ENCODE measurements around the gene CYP51A1. TPM values are rescaled to one million over a fixed set of nuclear protein-coding genes. Genes with fewer than 3 reads are reported as not detected.

CYP51A1 gene
- polyA plus RNA-seq, 1 experiment: 9.1 TPM

DNA sequence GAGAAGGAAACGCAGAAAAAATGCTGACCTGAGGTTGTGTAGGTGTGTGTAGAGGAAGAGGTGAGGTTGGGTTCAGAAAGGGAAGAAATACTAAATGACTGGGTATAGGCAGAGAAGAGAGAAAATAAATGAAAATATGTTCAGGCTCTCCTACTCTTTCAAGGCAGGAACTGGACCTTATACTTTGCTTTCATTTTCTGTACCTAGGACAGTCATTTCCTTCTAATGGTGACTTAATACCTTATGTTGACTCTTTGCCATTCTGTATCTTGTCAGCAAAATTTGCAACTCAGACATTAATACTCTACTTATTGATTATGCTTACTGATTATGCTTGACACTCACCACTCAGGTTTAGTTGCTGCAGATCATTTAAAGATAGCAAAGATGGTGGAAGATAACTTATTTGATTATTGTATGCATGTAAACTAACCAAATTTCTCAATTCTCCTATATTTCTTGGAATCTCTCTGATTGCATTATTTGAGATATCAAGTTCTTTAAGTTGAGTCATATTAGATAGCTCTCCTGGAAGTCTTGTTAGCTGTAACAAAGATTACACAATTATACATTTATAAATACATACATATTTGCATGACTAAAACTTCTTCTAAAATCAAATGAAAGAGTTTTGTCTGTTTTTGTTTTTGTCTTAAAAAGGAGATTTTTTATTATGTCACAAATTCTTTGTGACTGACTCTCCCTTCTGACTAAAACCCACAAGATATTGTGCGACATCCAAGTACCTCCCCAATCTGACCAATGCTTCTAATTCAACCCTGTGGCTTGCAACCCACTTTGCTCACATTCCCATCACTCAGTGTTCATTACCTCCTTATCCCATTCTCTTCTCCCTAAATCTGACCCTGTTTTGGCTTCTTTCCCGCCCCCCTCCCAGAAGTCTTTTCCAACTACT is 24.6 kb upstream of the CYP51A1 start:
- Histone ChIP-seq H3K27me3 (ENCODE audit: control insufficient read depth, insufficient read depth, low read length) (no peaks in the 10 kb centered on the region), H3K4me3 (ENCODE audit: low read depth, low read length) (no peak overlapping the region), H3K9me3 (ENCODE audit: control insufficient read depth, insufficient read depth, low read length) (no peaks in the 10 kb centered on the region), H3K27ac (ENCODE audit: low read depth, low read length) (no peak overlapping the region)
- POLR2A ChIA-PET: no interaction called here
- peak; percentile 64 for DNase-seq (ENCODE audit: low read depth, low spot score)
- CTCF ChIA-PET: interaction anchor here (0.6 to 6.0 kb wide), 3 partner anchors 21 to 276 kb away, joined by 4 to 41 read pairs (median 4); partner anchors contain the start of gene LRRD1
- TF ChIP-seq, protein P1, sequence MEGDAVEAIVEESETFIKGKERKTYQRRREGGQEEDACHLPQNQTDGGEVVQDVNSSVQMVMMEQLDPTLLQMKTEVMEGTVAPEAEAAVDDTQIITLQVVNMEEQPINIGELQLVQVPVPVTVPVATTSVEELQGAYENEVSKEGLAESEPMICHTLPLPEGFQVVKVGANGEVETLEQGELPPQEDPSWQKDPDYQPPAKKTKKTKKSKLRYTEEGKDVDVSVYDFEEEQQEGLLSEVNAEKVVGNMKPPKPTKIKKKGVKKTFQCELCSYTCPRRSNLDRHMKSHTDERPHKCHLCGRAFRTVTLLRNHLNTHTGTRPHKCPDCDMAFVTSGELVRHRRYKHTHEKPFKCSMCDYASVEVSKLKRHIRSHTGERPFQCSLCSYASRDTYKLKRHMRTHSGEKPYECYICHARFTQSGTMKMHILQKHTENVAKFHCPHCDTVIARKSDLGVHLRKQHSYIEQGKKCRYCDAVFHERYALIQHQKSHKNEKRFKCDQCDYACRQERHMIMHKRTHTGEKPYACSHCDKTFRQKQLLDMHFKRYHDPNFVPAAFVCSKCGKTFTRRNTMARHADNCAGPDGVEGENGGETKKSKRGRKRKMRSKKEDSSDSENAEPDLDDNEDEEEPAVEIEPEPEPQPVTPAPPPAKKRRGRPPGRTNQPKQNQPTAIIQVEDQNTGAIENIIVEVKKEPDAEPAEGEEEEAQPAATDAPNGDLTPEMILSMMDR (IDR thresholded peaks at IDR 0.05; ENCODE audit: low read depth, low read length): no peak

DNA sequence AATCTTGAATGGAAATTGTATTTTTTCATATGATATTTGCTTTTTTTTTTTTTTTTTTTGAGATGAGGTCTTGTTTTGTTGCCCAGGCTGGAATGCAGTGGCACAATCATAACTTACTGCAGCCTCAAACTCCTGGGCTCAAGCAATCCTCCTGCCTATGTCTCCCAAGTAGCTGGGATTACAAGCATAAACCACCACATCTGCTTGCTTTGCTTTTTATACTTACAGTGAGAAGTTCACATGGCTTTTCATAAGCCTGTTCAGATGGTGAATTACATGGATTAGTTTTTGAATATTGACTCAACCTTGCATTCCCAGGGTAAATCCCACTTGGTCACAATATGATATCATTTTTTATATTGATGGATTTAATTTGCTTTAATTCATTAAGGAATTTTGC is 22.7 kb upstream of the CYP51A1 start:
- POLR2A ChIA-PET: no interaction called here
- Histone ChIP-seq H3K4me3 (ENCODE audit: low read depth, low read length) (no peak overlapping the region), H3K27ac (ENCODE audit: low read depth, low read length) (no peak overlapping the region), H3K9me3 (ENCODE audit: control insufficient read depth, insufficient read depth, low read length) (no peaks in the 10 kb centered on the region), H3K27me3 (ENCODE audit: control insufficient read depth, insufficient read depth, low read length) (no peaks in the 10 kb centered on the region)
- DNase-seq (ENCODE audit: low read depth, low spot score): no peak
- TF ChIP-seq, protein P1 (IDR thresholded peaks at IDR 0.05; ENCODE audit: low read depth, low read length): no peak
- CTCF ChIA-PET: interaction anchor here (0.7 kb wide), 2 partner anchors 19 to 23 kb away, joined by 4 to 8 read pairs; no protein-coding TSS in a partner anchor

DNA sequence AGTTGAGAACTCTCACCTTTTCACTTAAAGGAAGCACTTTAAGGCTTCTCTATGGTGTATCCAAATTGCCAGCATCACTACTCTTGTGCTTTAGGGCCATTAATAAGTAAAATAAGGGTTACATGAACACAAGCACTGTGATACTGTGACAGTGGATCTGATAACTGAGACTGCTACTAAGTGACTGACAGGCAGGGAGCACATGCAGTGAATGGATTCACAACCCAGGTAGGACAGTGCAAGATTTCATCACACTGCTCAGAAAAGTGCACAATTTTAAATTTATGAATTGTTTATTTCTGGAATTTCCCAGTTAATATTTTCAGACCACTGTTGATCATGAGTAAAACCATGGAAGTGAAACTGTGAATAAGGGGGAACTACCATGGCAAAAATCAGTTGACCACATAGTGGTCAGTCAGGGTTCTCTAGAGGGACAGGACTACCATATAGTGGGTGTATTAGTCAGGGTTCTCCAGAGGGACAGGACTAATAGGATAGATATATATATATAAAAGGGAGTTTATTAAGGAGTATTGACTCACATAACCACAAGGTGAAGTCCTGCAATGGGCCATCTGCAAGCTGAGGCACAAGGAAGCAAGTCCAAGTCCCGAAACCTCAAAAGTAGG is 20.9 kb upstream of the CYP51A1 start:
- ChIA-PET POLR2A (no interaction called here), CTCF (interaction anchor here (1.4 kb wide), 1 partner anchor 24 kb away, joined by 4 read pairs; the partner anchor contains the start of gene LRRD1)
- TF ChIP-seq, protein P1 (IDR thresholded peaks at IDR 0.05; ENCODE audit: low read depth, low read length): no peak
- no peaks in the 10 kb centered on the region for H3K27me3 ChIP-seq (ENCODE audit: control insufficient read depth, insufficient read depth, low read length)
- no peak overlapping the region for H3K27ac ChIP-seq (ENCODE audit: low read depth, low read length)
- no peaks in the 10 kb centered on the region for H3K9me3 ChIP-seq (ENCODE audit: control insufficient read depth, insufficient read depth, low read length)
- no peak overlapping the region for H3K4me3 ChIP-seq (ENCODE audit: low read depth, low read length)
- DNase-seq (ENCODE audit: low read depth, low spot score): no peak

DNA sequence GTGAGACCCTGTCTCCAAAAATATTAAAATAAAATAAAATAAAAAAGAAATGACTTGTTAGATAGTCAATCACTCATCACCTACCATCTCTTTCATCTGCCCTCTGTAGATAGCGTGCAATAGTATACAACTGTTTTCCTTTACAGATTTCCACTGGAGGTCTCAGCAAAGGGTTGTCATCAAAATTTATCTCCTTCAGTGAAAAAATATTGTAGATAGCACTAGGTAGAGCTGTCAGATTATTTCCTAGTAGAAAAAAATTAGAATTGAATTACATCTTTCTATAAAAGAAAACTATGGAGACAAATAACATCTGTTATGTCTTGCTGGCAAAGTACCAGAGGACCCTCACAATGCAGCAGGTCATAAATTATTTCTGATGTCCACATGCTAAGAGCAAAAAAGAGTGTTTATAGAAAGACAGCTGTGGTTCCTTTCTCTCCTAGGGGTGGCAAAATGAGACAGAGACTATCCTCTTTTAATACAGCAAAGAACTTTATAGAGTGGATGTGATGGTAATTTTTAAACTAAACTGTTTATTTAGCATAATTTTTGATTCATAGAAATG is 16.3 kb upstream of the CYP51A1 start:
- POLR2A ChIA-PET: no interaction called here
- no peak for DNase-seq (ENCODE audit: low read depth, low spot score)
- CTCF ChIA-PET: interaction anchor here (0.6 to 1.4 kb wide), 2 partner anchors 29 to 83 kb away, joined by 3 to 6 read pairs; partner anchors contain the start of gene LRRD1

More for the DNA sequence above, 16.3 kb upstream of the CYP51A1 start:
- H3K27me3 ChIP-seq (ENCODE audit: control insufficient read depth, insufficient read depth, low read length): no peaks in the 10 kb centered on the region
- no peak overlapping the region for H3K27ac ChIP-seq (ENCODE audit: low read depth, low read length)
- no peak overlapping the region for H3K4me3 ChIP-seq (ENCODE audit: low read depth, low read length)
- TF ChIP-seq, protein P1 (IDR thresholded peaks at IDR 0.05; ENCODE audit: low read depth, low read length): no peak
- H3K9me3 ChIP-seq (ENCODE audit: control insufficient read depth, insufficient read depth, low read length): no peaks in the 10 kb centered on the region
